ENCODE results near the gene CFLAR. TPM values are rescaled to one million over a fixed set of nuclear protein-coding genes. Genes with fewer than 3 reads are reported as not detected.

The CFLAR gene
- total and polyA plus RNA-seq, 2 of the 13 experiments (the other 11 are each of a cell fraction or from before 2014, with no cell fraction given): 43.8 to 92.1 TPM

DNA sequence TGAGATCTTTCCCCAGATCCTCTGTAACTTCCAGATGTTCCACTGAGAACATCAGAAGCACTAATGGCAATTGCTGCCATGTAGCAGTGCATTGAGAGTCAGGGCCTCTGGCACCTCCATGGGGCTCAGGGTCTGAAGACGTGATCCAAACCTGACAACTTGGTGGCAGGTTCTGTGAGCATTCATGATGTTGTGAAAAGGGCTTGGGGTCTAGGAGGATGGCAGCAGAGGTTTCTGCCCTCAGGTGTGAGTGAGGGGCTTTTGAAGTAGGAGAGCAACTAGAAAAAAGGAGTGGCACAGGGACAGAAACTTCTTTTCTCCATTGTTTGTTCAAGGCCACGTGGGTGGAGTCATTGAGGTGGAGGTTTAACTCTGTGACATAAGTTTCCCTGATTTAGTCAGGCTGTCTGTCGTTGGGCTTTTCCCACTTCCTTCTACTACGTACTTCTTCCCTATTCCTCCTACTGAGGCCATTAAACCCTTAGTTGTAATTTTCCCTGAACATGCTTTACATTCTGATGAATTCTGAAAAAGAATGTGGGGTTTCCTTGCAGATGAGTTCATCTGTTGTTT, 13.1 kb downstream of the CFLAR start (continued):
- TF ChIP-seq, protein P1, sequence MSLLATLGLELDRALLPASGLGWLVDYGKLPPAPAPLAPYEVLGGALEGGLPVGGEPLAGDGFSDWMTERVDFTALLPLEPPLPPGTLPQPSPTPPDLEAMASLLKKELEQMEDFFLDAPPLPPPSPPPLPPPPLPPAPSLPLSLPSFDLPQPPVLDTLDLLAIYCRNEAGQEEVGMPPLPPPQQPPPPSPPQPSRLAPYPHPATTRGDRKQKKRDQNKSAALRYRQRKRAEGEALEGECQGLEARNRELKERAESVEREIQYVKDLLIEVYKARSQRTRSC (CRISPR knock-in tag; IDR thresholded peaks at IDR 0.05; ENCODE audit: low read depth): no peak
- no peak for TF ChIP-seq ZNF766 (CRISPR knock-in tag; IDR thresholded peaks at IDR 0.05; ENCODE audit: borderline replicate concordance)
- no peak for TF ChIP-seq SP1 (IDR thresholded peaks at IDR 0.05)
- no peak for TF ChIP-seq SP1 (CRISPR knock-in tag; IDR thresholded peaks at IDR 0.05)
- TF ChIP-seq ZFP82 (CRISPR knock-in tag; IDR thresholded peaks at IDR 0.05; ENCODE audit: borderline replicate concordance): no peak
- TF ChIP-seq, protein P2, sequence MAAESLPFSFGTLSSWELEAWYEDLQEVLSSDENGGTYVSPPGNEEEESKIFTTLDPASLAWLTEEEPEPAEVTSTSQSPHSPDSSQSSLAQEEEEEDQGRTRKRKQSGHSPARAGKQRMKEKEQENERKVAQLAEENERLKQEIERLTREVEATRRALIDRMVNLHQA (CRISPR knock-in tag; IDR thresholded peaks at IDR 0.05): no peak
- TF ChIP-seq RXRA (CRISPR knock-in tag; IDR thresholded peaks at IDR 0.05): 0 out of 2 replicates have a peak, but pooled peaks have one; percentile 45
- no peak for TF ChIP-seq ZNF737 (CRISPR knock-in tag; IDR thresholded peaks at IDR 0.05; ENCODE audit: borderline replicate concordance)
- TF ChIP-seq PRMT3 (CRISPR knock-in tag; IDR thresholded peaks at IDR 0.05; ENCODE audit: borderline replicate concordance, low read depth): no peak
- TF ChIP-seq, protein P3, sequence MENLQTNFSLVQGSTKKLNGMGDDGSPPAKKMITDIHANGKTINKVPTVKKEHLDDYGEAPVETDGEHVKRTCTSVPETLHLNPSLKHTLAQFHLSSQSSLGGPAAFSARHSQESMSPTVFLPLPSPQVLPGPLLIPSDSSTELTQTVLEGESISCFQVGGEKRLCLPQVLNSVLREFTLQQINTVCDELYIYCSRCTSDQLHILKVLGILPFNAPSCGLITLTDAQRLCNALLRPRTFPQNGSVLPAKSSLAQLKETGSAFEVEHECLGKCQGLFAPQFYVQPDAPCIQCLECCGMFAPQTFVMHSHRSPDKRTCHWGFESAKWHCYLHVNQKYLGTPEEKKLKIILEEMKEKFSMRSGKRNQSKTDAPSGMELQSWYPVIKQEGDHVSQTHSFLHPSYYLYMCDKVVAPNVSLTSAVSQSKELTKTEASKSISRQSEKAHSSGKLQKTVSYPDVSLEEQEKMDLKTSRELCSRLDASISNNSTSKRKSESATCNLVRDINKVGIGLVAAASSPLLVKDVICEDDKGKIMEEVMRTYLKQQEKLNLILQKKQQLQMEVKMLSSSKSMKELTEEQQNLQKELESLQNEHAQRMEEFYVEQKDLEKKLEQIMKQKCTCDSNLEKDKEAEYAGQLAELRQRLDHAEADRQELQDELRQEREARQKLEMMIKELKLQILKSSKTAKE (CRISPR knock-in tag; IDR thresholded peaks at IDR 0.05; ENCODE audit: borderline replicate concordance): no peak
- TF ChIP-seq, protein P4, sequence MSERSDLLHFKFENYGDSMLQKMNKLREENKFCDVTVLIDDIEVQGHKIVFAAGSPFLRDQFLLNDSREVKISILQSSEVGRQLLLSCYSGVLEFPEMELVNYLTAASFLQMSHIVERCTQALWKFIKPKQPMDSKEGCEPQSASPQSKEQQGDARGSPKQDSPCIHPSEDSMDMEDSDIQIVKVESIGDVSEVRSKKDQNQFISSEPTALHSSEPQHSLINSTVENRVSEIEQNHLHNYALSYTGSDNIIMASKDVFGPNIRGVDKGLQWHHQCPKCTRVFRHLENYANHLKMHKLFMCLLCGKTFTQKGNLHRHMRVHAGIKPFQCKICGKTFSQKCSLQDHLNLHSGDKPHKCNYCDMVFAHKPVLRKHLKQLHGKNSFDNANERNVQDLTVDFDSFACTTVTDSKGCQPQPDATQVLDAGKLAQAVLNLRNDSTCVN (CRISPR knock-in tag; IDR thresholded peaks at IDR 0.05; ENCODE audit: borderline replicate concordance): no peak
- TF ChIP-seq ZNF234 (CRISPR knock-in tag; conservative IDR thresholded peaks at IDR 0.05): no peak
- no peak for TF ChIP-seq ZNF138 (CRISPR knock-in tag; IDR thresholded peaks at IDR 0.05; ENCODE audit: low read depth)
- no peak for TF ChIP-seq ZFP62 (CRISPR knock-in tag; IDR thresholded peaks at IDR 0.05)
- no peak for TF ChIP-seq ZNF326 (CRISPR knock-in tag; IDR thresholded peaks at IDR 0.05; ENCODE audit: borderline replicate concordance)
- 0 out of 2 replicates have a peak, but pooled peaks have one; percentile 32 for TF ChIP-seq ZNF335 (CRISPR knock-in tag; IDR thresholded peaks at IDR 0.05)
- TF ChIP-seq PPARG (CRISPR knock-in tag; conservative IDR thresholded peaks at IDR 0.05): peak; percentile 44; the same call in 1 of the 2 replicates
- TF ChIP-seq, protein P5, sequence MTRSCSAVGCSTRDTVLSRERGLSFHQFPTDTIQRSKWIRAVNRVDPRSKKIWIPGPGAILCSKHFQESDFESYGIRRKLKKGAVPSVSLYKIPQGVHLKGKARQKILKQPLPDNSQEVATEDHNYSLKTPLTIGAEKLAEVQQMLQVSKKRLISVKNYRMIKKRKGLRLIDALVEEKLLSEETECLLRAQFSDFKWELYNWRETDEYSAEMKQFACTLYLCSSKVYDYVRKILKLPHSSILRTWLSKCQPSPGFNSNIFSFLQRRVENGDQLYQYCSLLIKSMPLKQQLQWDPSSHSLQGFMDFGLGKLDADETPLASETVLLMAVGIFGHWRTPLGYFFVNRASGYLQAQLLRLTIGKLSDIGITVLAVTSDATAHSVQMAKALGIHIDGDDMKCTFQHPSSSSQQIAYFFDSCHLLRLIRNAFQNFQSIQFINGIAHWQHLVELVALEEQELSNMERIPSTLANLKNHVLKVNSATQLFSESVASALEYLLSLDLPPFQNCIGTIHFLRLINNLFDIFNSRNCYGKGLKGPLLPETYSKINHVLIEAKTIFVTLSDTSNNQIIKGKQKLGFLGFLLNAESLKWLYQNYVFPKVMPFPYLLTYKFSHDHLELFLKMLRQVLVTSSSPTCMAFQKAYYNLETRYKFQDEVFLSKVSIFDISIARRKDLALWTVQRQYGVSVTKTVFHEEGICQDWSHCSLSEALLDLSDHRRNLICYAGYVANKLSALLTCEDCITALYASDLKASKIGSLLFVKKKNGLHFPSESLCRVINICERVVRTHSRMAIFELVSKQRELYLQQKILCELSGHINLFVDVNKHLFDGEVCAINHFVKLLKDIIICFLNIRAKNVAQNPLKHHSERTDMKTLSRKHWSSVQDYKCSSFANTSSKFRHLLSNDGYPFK (CRISPR knock-in tag; IDR thresholded peaks at IDR 0.05; ENCODE audit: borderline replicate concordance): no peak
- no peak for TF ChIP-seq MYNN (CRISPR knock-in tag; IDR thresholded peaks at IDR 0.05; ENCODE audit: low read depth)
- TF ChIP-seq ZNF256 (CRISPR knock-in tag; conservative IDR thresholded peaks at IDR 0.05): no peak
- TF ChIP-seq, protein P6, sequence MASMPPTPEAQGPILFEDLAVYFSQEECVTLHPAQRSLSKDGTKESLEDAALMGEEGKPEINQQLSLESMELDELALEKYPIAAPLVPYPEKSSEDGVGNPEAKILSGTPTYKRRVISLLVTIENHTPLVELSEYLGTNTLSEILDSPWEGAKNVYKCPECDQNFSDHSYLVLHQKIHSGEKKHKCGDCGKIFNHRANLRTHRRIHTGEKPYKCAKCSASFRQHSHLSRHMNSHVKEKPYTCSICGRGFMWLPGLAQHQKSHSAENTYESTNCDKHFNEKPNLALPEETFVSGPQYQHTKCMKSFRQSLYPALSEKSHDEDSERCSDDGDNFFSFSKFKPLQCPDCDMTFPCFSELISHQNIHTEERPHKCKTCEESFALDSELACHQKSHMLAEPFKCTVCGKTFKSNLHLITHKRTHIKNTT (CRISPR knock-in tag; IDR thresholded peaks at IDR 0.05): no peak
